Left ventricle myocardium inferior (tissue), 1 donor: ENCODE data around the gene ELAC2. TPM values are rescaled to one million over a fixed set of nuclear protein-coding genes. Genes with fewer than 3 reads are reported as not detected.

Experiments
- DNase-seq: peaks from one replicate; pipeline ENCODE4 v3.0.0-alpha.2; 2020
- H3K27ac ChIP-seq: fragments of 200-600 bp; replicated peaks from 2 replicates; pipeline ENCODE4 v1.8.0; 2021
- H3K27me3 ChIP-seq: fragments of 200-600 bp; 2 replicates; pipeline ENCODE4 v1.8.0; 2021; ENCODE audit warnings: low read depth
- H3K36me3 ChIP-seq: fragments of 200-600 bp; 2 replicates; pipeline ENCODE4 v1.8.0; 2021
- H3K4me1 ChIP-seq: fragments of 200-600 bp; 2 replicates; pipeline ENCODE4 v1.8.0; 2021
- H3K4me3 ChIP-seq: fragments of 200-600 bp; 2 replicates; pipeline ENCODE4 v1.8.0; 2021; ENCODE audit warnings: mild to moderate bottlenecking, moderate library complexity
- H3K9me3 ChIP-seq: fragments of 200-600 bp; replicated peaks from 2 replicates; pipeline ENCODE4 v1.8.0; 2021
- CTCF ChIP-seq: fragments of 200-600 bp; IDR thresholded peaks from 2 replicates; pipeline ENCODE4 v1.8.0; 2021; ENCODE audit warnings: antibody characterized with exemption, mild to moderate bottlenecking, borderline replicate concordance
- intact Hi-C: fragments of 100-400 bp; cut with micrococcal nuclease; formaldehyde crosslinking; loops from one replicate; pipeline ENCODE4 v1.11.0; 2022
- total RNA-seq: library from RNA; stranded (reverse); fragmentation: NEBNext Ultra II Directional; extraction: Animal tissue kit (Norgen Biotek cat#: 25700); gene quantifications from one replicate; pipeline ENCODE4 v1.2.1, GENCODE V29; 2021
- donor health status: DM: no; HTN: yes; CAD: no; lungs with severe emphysema.

ELAC2 gene
- total RNA-seq, 1 donor from 2014 or later: 55.6 TPM

- TF ChIP-seq CTCF: no peak
- intact Hi-C loops: no loop called here
- no peak for DNase-seq
- Histone ChIP-seq H3K4me1 (peaks cover 8% of the 10 kb centered on the region), H3K27ac (no peak overlapping the region), H3K4me3 (no peak overlapping the region), H3K9me3 (no peaks in the 10 kb centered on the region), H3K36me3 (peaks cover 99% of the 10 kb centered on the region), H3K27me3 (no peaks in the 10 kb centered on the region)
These were observed 17.3 kb downstream of the ELAC2 start for GRCh38 chr17:13000561-13000960.

- peaks cover 99% of the 10 kb centered on the region for H3K36me3 ChIP-seq
- no peak for DNase-seq
- H3K4me1 ChIP-seq: peaks cover 8% of the 10 kb centered on the region
- no peaks in the 10 kb centered on the region for H3K27me3 ChIP-seq
- intact Hi-C loops: no loop called here
- no peak for TF ChIP-seq CTCF
- H3K27ac ChIP-seq: no peak overlapping the region
- no peaks in the 10 kb centered on the region for H3K9me3 ChIP-seq
- H3K4me3 ChIP-seq: no peak overlapping the region
These were observed 19.0 kb downstream of the ELAC2 start for GRCh38 chr17:12998874-12999273.

- no peak overlapping the region for H3K4me3 ChIP-seq
- no peak overlapping the region for H3K27ac ChIP-seq
- DNase-seq: no peak
- intact Hi-C loops: no loop called here
- TF ChIP-seq CTCF: no peak
- H3K36me3 ChIP-seq: peaks cover 99% of the 10 kb centered on the region
- H3K4me1 ChIP-seq: peaks cover 8% of the 10 kb centered on the region
- H3K9me3 ChIP-seq: no peaks in the 10 kb centered on the region
- H3K27me3 ChIP-seq: no peaks in the 10 kb centered on the region
These were observed 19.4 kb downstream of the ELAC2 start for GRCh38 chr17:12998461-12998860.

- H3K9me3 ChIP-seq: no peaks in the 10 kb centered on the region
- H3K27ac ChIP-seq: no peak overlapping the region
- peaks cover 100% of the 10 kb centered on the region for H3K36me3 ChIP-seq
- H3K4me1 ChIP-seq: peaks cover 2% of the 10 kb centered on the region
- no peak for DNase-seq
- no peak for TF ChIP-seq CTCF
- no peak overlapping the region for H3K4me3 ChIP-seq
- no peaks in the 10 kb centered on the region for H3K27me3 ChIP-seq
- intact Hi-C loops: no loop called here
These were observed 20.9 kb downstream of the ELAC2 start for GRCh38 chr17:12996941-12997340.

GRCh38 chr17:12996357-12996756 is 21.5 kb downstream of the ELAC2 start:
- TF ChIP-seq CTCF: no peak
- intact Hi-C loops: no loop called here
- Histone ChIP-seq H3K4me3 (no peak overlapping the region), H3K4me1 (no peaks in the 10 kb centered on the region), H3K9me3 (no peaks in the 10 kb centered on the region), H3K27me3 (no peaks in the 10 kb centered on the region), H3K36me3 (peaks cover 100% of the 10 kb centered on the region), H3K27ac (no peak overlapping the region)
- no peak for DNase-seq

- no peak for DNase-seq
- intact Hi-C loops: no loop called here
- H3K9me3 ChIP-seq: no peaks in the 10 kb centered on the region
- peaks cover 100% of the 10 kb centered on the region for H3K36me3 ChIP-seq
- TF ChIP-seq CTCF: no peak
- H3K27ac ChIP-seq: no peak overlapping the region
- H3K27me3 ChIP-seq: no peaks in the 10 kb centered on the region
- H3K4me1 ChIP-seq: no peaks in the 10 kb centered on the region
- no peak overlapping the region for H3K4me3 ChIP-seq
These were observed 21.9 kb downstream of the ELAC2 start for GRCh38 chr17:12995896-12996295.
